SKM-1 treated with dmso at 0.1 percent for 144 hours (cell line): Measurements from ENCODE around the gene RPL26.

Experiments
- DNase-seq: peaks from one replicate; lab custom pipeline; 2025; ENCODE audit not compliant: unreplicated experiment; lab: John Stamatoyannopoulos, UW

Gene RPL26

GRCh38 chr17:8383143-8383822 lies at the start of gene RPL26:
Gene RPL26, minus strand, starts transcription at chr17:8383193. Its CDS starts 883 bp downstream, at chr17:8382310.
- DNase-seq: peak; percentile 73

GRCh38 chr17:8430966-8431365 lies 48.0 kb upstream of the RPL26 start:
- DNase-seq: no peak

GRCh38 chr17:8426802-8427201 lies 43.8 kb upstream of the RPL26 start:
- DNase-seq: no peak

GRCh38 chr17:8426094-8426720 lies 43.2 kb upstream of the RPL26 start:
- DNase-seq: no peak

- no peak for DNase-seq
These were observed 38.6 kb upstream of the RPL26 start for GRCh38 chr17:8421571-8421970.

- peak; percentile 6 for DNase-seq
These were observed 37.3 kb upstream of the RPL26 start for GRCh38 chr17:8420041-8420934.

GRCh38 chr17:8419305-8419704 lies 36.3 kb upstream of the RPL26 start:
- no peak for DNase-seq

GRCh38 chr17:8418471-8418870 lies 35.5 kb upstream of the RPL26 start:
- no peak for DNase-seq

- peak; percentile 56 for DNase-seq
These were observed 34.8 kb upstream of the RPL26 start for GRCh38 chr17:8417806-8418205.

GRCh38 chr17:8413938-8414337 lies 30.9 kb upstream of the RPL26 start:
- DNase-seq: no peak

GRCh38 chr17:8413328-8413727 lies 30.3 kb upstream of the RPL26 start:
- no peak for DNase-seq

- DNase-seq: no peak
These were observed 29.1 kb upstream of the RPL26 start for GRCh38 chr17:8412089-8412488.

- DNase-seq: no peak
These were observed 27.9 kb upstream of the RPL26 start for GRCh38 chr17:8410883-8411238.

- peak; percentile 11 for DNase-seq
These were observed 27.2 kb upstream of the RPL26 start for GRCh38 chr17:8409966-8410882.

- DNase-seq: no peak
These were observed 25.4 kb upstream of the RPL26 start for GRCh38 chr17:8408371-8408770.

GRCh38 chr17:8406174-8406573 lies 23.2 kb upstream of the RPL26 start:
- DNase-seq: no peak

- no peak for DNase-seq
These were observed 22.6 kb upstream of the RPL26 start for GRCh38 chr17:8405499-8406016.

- no peak for DNase-seq
These were observed 20.0 kb upstream of the RPL26 start for GRCh38 chr17:8402921-8403536.

GRCh38 chr17:8401107-8401506 lies 18.1 kb upstream of the RPL26 start:
- no peak for DNase-seq

- no peak for DNase-seq
These were observed 16.0 kb upstream of the RPL26 start for GRCh38 chr17:8398980-8399379.
